GM04503 (cell line): ENCODE results near the gene ARMC5.

ENCODE experiments used
- DNase-seq: peaks from one replicate; pipeline ENCODE4 v3.0.0-alpha.2; 2012; ENCODE audit warnings: low read depth

The ARMC5 gene

DNA sequence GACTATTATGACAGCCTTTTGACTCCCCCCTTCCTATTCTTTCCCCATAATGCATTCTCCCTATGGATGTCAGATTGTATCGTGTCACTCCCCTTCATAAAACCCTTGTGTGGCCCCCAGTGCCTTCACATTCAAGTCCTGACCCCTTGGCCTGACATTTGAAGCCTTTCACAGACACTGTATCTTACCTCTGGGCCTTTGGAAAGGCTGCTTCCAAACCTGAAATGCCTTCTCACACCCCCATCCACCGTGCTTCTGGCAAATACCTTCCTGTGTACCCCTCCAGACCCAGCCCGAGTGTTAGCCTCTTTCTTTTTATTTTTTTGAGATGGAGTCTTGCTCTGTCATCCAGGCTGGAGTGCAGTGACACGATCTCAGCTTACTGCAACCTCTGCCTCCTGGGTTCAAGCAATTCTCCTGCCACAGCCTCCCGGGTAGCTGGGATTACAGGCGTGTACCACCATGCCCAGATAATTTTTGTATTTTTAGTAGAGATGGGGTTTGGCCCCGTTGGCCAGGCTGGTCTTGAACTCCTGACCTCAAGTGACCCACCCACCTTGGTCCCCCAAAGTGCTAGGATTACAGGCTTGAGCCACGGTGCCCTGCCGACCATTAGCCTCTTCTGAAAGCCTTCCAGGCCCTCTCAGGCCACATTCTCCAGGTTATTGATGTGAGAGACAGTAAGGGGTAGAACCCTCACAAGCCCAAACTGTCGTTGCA is 2.1 kb downstream of the ARMC5 start:
- no peak for DNase-seq

DNA sequence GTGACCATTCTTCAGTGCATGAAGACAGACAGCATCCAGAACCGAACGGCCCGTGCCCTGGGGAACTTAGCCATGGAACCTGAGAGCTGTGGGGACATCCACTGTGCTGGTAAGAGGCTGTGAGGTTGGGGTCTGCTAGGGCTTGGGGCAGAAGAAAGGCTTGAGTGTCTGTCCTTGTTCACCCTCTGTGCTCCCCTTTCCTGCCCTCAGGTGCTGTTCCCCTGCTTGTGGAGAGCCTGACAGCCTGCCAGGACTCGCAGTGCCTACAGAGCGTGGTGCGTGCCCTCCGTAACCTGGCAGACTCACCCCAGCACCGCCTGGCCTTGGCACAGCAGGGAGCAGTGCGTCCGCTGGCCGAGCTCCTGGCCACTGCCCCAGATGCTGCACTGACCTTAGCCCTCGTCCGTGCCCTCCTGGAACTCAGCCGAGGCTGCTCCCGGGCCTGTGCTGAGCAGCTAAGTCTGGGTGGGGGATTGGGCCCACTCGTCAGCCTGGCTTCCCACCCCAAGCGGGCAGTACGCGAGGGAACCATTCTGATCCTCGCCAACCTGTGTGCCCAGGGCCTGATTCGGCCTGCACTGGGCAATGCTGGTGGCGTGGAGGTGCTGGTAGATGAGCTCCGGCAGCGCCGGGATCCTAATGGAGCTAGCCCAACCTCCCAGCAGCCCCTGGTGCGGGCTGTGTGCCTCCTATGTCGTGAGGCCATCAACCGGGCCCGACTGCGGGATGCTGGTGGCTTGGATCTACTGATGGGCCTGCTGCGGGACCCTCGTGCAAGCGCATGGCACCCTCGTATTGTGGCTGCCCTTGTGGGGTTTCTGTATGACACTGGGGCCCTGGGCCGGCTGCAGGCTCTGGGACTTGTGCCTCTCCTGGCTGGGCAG is 2.9 kb downstream of the ARMC5 start:
- DNase-seq: no peak

DNA sequence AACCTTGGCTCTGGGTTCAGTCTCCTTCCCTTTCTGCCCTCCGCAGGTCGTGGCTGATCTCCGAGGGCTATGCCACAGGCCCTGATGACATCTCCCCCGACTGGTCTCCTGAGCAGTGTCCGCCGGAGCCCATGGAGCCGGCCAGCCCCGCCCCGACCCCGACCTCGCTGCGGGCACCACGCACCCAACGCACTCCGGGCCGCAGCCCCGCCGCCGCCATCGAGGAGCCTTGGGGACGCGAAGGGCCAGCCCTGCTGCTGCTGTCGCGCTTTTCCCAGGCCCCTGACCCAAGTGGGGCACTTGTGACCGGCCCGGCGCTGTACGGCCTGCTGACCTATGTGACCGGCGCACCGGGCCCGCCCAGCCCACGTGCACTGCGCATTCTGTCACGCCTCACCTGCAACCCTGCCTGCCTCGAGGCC is 5.1 kb downstream of the ARMC5 start:
- DNase-seq: no peak

DNA sequence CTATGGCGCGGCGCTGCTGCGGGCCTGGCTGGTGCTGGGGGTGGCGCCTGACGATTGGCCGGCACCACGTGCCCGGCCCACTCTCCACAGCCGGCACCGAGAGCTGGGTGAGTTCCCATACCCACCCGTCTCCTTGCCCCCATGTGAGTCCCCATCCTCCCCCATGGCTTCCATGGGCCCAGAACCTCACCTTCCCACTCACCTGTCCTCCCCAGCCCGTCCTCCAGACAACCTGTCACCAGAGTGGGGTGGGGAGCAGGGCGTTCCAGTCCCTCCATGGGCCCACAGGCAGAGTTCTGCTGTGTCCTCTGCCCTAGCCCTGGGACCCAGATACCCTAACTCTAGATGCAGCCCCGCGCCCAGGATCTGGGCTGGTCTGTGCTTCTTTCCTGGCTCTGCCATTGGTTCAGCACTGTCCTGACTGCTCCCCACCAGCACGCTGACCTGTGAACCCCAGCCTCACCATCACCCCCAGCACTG is 5.5 kb downstream of the ARMC5 start:
- no peak for DNase-seq

DNA sequence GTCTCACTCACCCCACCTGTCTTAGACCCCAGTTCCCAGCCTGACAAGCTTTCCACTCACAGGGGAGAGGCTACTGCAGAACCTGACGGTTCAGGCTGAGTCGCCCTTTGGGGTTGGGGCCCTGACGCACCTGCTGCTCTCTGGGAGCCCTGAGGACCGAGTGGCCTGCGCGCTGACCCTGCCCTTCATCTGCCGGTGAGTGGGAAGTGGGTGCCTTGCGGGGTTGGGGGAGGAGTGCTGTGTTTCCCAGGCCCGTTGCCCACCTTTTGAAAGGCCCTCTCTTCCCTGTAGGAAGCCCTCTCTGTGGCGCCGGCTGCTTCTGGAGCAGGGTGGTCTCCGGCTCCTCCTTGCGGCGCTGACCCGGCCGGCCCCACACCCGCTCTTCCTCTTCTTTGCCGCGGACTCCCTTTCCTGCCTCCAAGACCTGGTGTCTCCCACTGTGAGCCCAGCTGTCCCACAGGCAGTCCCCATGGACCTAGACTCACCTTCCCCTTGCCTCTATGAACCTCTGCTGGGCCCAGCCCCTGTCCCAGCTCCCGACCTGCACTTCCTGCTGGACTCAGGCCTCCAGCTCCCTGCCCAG is 6.6 kb downstream of the ARMC5 start:
- DNase-seq: no peak

DNA sequence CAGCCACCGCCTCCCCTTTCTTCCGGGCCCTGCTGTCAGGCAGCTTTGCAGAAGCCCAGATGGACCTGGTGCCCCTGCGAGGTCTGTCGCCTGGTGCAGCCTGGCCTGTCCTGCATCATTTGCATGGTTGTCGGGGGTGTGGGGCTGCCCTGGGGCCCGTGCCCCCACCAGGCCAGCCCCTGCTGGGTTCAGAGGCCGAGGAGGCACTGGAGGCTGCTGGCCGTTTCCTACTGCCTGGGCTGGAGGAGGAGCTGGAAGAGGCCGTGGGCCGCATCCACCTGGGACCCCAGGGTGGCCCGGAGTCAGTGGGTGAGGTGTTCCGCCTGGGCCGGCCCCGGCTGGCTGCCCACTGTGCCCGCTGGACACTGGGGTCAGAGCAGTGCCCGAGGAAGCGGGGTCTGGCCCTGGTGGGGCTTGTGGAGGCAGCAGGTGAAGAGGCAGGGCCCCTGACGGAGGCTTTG is 7.1 kb downstream of the ARMC5 start:
- no peak for DNase-seq

DNA sequence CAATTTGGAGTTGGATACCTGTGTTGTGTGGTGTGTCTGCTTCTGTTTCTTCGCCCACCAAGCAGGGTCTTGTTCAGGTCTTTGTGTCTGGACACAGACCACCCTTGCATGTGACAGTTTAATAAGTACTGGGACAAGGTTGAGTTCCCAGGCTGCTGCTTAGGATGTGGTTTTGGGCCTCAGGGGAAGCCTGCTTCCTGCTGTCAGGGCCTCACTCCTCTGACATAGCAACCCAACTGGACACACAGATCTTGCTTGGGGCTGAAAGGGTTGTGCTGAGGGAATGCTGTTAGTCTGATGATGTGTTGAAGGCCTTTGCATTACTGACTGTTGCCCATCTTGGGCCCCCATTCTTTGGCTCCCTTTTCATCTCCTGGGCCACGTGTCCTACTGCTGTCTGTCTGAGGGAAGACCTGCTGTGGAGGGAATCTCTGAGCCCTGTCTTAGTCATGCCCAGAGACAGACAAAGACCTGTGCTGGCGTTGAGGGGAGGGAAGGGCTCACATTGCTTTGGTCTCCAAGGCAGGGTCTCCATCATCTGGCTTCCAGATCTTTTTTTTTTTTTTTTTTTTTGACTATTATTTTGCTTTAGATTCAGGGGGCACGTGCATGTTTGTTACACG is 8.0 kb downstream of the ARMC5 start:
- no peak for DNase-seq

DNA sequence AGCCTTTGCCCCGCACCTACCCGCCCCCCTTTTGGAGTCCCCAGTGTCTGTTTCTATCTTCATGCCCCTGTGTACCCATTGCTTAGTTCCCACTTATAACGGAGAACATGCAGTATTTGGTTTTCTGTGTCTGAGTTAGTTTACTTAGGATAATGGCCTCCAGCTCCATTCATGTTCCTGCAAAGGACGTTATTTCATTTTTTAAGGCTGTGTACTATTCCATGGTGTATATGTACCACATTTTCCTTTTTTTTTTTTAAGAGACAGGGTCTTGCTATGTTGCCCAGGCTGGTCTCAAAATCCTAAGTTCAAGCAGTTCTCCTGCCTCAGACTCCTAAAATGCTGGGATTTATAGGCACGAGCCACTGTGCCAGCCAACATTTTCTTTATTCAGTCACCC is 8.6 kb downstream of the ARMC5 start:
- DNase-seq: no peak

DNA sequence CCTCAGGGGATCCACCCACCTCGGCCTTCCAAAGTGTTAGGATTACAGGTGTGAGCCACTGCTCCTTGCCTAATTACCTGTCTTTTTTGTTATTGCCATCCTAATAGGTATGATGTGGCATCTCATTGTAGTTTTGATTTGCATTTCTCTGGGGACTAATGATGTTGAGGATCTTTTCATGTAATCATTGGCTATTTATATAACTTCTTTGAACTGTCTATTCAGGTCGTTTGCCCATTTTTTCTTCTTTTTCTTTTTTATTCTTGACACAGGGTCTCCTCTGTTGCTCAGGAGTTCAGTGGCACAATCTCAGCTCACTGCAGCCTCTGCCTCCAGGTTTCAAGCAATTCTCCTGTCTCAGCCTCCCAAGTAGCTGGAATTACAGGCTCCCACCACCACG is 11.3 kb downstream of the ARMC5 start:
- no peak for DNase-seq

DNA sequence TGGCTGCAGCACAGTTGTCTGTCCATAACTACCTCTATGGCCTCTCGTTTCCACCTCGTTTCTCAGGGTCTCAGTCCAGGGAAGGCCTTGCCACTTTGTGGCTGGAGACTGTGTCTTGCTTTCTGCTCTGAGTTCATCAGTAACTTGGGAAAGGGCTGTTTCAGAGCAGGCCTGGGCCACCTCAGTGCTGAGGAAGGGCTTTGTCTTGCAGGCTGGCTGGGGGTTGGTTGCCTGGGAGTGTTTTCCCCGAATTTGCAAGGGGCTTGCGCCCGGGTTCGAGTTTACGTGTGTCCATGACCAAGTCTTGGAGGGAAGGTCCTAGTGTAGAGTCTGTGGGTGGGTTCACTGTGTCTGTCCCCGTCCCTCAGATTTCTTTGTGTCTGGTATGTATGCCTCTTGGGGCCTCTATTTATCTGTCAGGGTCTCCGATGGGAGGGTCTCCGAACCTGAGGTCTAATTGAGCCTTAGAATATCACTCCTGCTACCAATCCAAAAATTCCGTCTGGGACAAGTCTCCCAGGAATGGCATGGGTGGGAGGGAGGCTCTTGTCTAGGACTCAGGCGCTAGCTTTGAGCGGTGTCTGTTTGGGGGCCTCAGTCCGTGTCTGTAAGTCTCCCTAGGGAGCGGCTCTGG is 12.1 kb downstream of the ARMC5 start:
- no peak for DNase-seq

DNA sequence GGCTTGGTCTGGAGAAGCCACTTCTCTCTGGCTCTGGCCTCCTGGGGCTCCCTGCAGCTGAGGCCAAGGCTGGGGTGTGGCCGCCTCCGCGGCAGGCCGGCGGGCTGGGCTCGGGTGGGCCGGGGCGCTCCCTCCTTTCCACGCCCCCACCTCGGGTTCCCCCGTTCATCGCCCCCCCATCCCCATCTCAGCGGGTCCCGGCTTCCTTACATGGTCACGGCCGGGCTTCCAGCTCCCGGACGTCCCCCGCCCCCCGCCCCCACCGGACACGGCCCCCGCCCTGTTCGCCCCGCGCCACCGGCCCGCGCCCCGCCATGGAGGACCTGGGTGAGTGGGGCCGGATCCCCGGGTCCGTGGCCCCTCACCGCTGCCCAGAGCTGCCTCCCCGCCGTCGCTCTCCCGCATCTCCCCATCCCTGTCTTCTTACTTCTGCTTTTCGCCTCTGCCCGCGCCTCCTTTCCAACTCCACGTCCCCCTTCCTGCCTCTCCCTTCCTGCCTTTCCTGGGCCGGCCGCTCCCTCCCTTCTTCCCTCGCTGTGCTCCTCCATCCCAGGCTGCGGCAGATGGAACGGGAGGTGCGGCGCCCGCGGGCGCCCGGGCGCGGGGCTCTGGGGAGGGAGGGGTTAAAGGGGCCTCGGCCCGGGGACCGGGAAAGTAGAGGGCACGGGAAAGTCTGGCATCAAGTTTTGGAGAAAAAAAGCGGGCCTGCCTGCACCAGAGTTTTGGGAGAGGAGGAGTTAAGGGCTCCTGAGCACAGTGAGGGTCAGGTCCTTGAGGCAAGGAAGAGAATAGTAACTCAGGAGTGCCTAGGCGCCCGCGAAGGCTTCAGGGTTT is 12.8 kb downstream of the ARMC5 start, which contains the start of gene TGFB1I1:
Gene TGFB1I1 (plus strand): TSS at position 278 of the 834 bp plus-strand sequence. CDS start 37 bp downstream, at position 315.
- no peak for DNase-seq

DNA sequence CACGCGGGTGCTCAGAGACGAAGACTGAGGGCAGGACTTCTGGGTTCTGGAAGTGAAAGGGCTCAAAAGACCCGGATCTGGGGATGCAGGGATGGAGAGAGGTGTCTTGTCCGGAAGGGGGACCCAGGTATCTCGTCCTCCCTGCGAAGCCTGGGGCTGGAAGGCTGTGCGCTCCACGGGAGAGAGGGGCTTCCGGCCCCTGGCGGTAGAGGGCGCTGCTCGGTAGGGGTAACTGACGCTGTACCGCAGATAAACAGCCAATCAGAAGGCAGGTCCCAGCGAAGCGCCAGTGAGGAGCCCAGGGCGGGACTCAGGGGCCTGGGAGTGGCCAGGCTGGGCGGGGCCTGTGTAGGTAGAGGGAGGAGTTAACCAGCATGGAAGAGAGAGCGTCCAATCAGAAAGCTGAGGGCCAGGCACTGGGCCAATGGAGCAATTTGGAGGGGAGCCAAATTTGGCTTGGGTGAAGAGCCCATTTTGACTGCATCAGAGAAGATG is 13.5 kb downstream of the ARMC5 start:
- DNase-seq: peak; percentile 61

DNA sequence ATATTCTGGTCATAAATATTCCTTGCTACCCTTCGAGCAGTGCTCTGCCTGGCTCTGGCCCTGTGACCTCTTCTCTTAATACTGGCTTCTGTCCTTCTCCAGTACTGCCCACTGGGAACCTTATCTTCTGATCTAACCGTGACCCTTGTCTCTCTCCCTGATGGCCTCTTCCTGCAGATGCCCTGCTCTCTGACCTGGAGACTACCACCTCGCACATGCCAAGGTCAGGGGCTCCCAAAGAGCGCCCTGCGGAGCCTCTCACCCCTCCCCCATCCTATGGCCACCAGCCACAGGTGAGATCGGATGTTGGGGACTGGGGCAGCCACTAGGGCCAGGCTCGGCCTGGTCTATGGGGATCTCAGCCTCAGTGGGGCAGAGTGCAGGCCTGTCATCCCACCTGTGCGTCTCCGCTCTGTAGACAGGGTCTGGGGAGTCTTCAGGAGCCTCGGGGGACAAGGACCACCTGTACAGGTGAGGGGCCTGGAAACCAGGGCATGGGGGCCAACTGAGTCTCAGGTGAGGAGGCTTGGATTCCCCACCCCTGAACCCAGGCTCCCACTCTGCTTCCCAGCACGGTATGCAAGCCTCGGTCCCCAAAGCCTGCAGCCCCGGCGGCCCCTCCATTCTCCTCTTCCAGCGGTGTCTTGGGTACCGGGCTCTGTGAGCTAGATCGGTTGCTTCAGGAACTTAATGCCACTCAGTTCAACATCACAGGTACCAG is 14.1 kb downstream of the ARMC5 start:
- DNase-seq: no peak

DNA sequence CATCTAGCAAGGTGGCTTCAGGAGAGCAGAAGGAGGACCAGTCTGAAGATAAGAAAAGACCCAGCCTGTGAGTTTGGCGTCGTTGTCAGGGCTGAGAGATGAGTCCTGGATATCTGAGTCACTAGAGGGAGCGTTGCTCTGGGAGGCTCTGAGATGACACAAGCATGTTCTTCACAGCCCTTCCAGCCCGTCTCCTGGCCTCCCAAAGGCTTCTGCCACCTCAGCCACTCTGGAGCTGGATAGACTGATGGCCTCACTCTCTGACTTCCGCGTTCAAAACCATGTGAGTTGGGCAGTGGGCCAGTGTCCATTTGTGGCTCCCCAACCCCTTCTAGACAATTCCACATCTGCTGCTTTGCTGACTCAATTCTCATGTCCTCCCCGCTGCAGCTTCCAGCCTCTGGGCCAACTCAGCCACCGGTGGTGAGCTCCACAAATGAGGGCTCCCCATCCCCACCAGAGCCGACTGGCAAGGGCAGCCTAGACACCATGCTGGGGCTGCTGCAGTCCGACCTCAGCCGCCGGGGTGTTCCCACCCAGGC is 14.9 kb downstream of the ARMC5 start:
- DNase-seq: peak; percentile 85

DNA sequence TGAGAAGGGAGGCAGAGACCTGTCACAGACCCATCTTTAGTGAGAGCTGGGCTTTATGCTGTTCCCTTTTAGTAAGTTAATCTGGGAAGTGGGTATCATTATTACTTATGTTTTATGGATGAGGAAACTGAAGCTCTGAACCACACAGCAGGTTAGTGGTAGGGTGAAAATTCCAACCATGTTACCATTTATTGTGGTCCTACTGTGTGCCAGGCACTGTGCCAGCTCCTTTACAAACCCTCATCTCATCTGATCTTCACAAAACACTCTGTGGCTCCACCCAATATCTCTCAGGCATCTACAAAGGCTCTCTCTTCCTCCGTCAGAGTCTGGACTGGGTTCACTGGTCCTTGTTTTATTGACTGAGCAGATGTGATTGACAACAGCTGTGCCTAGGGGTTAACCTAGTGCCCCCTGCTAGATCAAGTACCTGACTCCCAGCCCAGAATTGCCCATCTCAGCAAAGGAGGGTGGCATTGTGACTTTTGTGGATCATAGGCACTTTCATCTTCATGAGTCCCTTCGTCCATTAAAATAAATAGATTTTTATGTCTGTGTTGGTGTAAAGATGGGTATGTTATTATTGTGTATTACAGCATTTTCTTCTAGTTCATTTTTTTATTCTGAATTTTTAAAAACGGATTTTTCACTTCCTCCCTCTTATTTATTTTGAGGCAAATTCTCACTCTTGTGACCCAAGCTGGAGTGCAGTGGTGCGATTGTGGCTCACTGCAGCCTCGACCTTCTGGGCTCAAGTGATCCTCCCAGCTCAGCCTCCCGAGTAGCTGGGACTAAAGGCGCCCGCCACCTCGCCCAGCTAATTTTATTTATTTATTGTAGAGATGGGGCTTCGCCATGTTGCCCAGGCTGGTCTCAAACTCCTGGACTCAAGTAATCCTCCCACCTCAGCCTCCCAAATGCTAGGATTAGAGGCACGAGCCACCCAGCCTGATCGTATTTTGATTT is 15.8 kb downstream of the ARMC5 start:
- no peak for DNase-seq

DNA sequence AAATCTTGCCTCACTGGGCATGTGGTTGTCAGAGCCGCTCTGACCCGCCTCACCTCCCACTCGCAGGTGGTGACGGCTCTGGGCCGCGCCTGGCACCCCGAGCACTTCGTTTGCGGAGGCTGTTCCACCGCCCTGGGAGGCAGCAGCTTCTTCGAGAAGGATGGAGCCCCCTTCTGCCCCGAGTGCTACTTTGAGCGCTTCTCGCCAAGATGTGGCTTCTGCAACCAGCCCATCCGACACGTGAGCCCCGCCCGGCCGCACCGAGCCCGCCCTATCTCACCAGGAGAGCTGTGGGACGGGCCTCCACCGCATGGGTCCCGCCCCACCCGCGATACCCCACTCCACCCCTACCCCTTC is 16.6 kb downstream of the ARMC5 start:
- DNase-seq: no peak

DNA sequence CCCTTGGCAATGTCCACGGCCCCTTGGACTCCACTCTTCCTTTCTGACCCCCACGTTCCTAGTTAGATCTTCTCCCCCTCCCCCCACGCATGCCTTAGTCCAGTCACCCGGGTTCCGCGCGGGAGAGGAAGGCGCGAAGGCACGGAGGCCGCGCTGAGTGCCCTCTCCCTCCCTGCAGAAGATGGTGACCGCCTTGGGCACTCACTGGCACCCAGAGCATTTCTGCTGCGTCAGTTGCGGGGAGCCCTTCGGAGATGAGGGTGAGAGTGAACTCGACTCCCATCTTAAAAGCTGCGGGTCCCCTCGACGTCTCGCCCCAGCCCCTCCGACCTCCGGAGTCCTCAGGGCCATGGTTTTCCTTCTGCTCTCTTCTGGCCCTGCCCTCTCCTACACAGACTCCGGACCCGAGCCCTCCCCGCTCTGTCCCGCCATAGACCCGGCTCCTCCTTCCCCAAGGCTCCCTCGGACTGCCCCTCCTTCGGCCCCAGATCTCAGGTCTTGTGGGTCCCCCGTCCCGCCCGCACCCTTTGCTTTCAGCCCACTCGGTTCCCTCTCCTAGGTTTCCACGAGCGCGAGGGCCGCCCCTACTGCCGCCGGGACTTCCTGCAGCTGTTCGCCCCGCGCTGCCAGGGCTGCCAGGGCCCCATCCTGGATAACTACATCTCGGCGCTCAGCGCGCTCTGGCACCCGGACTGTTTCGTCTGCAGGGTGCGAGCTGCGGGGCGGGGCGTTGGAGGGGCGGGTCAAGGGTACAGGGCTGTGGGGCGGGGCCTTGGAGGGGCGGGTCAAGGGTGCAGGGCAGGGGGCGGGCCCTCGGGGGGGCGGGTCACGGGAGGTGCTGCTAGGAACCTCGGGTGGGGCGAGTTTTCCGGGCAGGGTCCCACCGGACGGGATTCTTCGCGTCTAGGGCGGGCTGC is 17.3 kb downstream of the ARMC5 start:
- DNase-seq: no peak
